ENCODE measurements around the gene CCL2. TPM values are rescaled to one million over a fixed set of nuclear protein-coding genes. Genes with fewer than 3 reads are reported as not detected.
"Not testable (repeated sequence)": the region's sequence is repeated elsewhere in the genome, so short reads cannot be mapped to it uniquely, and the experiment has no call there.

The CCL2 gene
- total RNA-seq, 1 experiment from 2014 or later: not detected

DNA sequence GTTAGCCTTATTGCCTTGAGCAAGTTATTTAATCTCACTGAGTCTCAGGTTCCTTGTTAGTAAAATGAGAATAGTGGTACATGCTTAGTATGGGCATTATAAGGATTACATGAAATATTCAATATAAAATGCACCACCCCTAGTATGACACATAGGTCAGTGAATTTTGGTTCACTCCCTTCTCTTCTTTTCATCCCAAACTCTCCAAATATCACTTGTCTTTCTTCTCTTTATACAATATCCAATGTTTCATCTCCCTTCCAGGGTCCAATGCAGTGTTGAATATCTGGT lies 28.4 kb upstream of the CCL2 start (continued):
- TF ChIP-seq POLR2AphosphoS5 (IDR thresholded peaks at IDR 0.05; ENCODE audit: low read depth, low read length): no peak
- TF ChIP-seq SRF (IDR thresholded peaks at IDR 0.05; ENCODE audit: low read depth): no peak

DNA sequence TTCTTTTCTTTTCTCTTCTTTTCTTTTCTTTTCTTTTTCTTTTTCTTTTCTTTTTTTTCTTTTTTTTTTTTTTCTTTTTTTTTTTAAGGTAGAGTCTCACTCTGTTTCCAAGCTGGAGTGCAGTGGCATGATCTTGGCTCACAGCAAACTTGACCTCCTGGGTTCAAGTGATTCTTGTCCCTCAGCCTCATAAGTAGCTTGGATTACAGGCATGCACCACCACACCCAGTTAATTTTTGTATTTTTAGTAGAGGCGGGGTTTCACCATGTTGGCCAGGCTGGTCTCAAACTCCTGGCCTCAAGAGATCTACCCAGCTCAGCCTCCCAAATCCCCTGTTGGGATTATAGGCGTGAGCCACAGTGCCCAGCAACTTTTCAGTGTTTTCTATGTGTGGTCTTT lies 27.8 kb upstream of the CCL2 start:
- intact Hi-C loops (cut with micrococcal nuclease); H4K20me1 ChIP-seq (ENCODE audit: insufficient read depth); H3K36me3 ChIP-seq (ENCODE audit: control insufficient read depth in 1 of 2, insufficient read depth in 2 of 2, low read length in 2 of 2); ATAC-seq; H3K4me1 ChIP-seq (ENCODE audit: control insufficient read depth in 1 of 2, insufficient read depth in 2 of 2, low read length in 2 of 2); H3K4me2 ChIP-seq (ENCODE audit: low read length); DNase-seq (ENCODE audit: low read depth, low spot score); H3K9me2 ChIP-seq (ENCODE audit: insufficient read depth); H3K9me3 ChIP-seq (ENCODE audit: control insufficient read depth in 1 of 2, insufficient read depth in 1 of 2, low read depth in 1 of 2, low read length in 2 of 2); H2AFZ ChIP-seq (ENCODE audit: low read depth, low read length, poor library complexity, severe bottlenecking); H3K27ac ChIP-seq (ENCODE audit: low read depth, low read length); H3K9ac ChIP-seq (ENCODE audit: low read length); H3K4me3 ChIP-seq (replicated peaks in 1 of 2; ENCODE audit: low read depth in 1 of 2, low read length in 2 of 2); RAD21 ChIA-PET (ENCODE audit: low non-redundant PET in 1 of 2, low total read pairs in 2 of 2, uncharacterized antibody in 2 of 2, unreplicated experiment in 2 of 2); CTCF ChIA-PET; H3K27me3 ChIP-seq (ENCODE audit: insufficient read depth, low read length); H3K79me2 ChIP-seq (ENCODE audit: insufficient read depth, low read length); POLR2A ChIA-PET; BruUV-seq (replicated peaks): not testable (repeated sequence)

DNA sequence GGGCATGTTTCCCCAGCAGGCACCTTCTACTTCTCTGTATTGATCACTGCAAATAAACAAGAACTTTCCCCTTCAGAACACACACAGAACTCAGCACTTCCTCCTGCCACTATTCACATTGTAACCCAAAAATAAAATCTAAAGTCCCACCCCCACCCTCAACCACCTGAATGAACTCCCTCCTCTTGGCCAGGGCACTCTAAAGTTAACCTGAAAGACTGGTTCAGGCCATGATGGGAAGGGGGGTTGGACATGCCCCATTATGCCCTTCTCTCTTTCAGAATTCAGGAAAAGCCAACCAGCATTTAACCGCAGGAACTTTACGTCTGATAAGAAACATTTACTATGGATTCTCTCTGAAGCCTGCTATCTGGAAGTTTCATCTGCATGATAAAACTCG lies 27.4 kb upstream of the CCL2 start:
- H3K36me3 ChIP-seq (ENCODE audit: control insufficient read depth in 1 of 2, insufficient read depth in 2 of 2, low read length in 2 of 2): no peaks in the 10 kb centered on the region
- H3K9me3 ChIP-seq (ENCODE audit: control insufficient read depth in 1 of 2, insufficient read depth in 1 of 2, low read depth in 1 of 2, low read length in 2 of 2): peaks cover 5 to 10% of the 10 kb centered on the region in 2 experiments; a peak in 1 of 4 replicates
- ChIA-PET CTCF (no interaction called here), POLR2A (no interaction called here), RAD21 (ENCODE audit: low non-redundant PET in 1 of 2, low total read pairs in 2 of 2, uncharacterized antibody in 2 of 2, unreplicated experiment in 2 of 2) (no interaction called here)
- TF ChIP-seq, protein P1, sequence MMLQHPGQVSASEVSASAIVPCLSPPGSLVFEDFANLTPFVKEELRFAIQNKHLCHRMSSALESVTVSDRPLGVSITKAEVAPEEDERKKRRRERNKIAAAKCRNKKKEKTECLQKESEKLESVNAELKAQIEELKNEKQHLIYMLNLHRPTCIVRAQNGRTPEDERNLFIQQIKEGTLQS (IDR thresholded peaks at IDR 0.05): no peak
- no peak for TF ChIP-seq JUND (IDR thresholded peaks at IDR 0.05)
- TF ChIP-seq EZH2phosphoT487 (IDR thresholded peaks at IDR 0.05; ENCODE audit: borderline replicate concordance): no peak
- TF ChIP-seq EGR1 (IDR thresholded peaks at IDR 0.05; ENCODE audit: low read depth): no peak
- TF ChIP-seq ZFX (IDR thresholded peaks at IDR 0.05): no peak
- TF ChIP-seq SRF (IDR thresholded peaks at IDR 0.05; ENCODE audit: low read depth): no peak
- TF ChIP-seq, protein P2, sequence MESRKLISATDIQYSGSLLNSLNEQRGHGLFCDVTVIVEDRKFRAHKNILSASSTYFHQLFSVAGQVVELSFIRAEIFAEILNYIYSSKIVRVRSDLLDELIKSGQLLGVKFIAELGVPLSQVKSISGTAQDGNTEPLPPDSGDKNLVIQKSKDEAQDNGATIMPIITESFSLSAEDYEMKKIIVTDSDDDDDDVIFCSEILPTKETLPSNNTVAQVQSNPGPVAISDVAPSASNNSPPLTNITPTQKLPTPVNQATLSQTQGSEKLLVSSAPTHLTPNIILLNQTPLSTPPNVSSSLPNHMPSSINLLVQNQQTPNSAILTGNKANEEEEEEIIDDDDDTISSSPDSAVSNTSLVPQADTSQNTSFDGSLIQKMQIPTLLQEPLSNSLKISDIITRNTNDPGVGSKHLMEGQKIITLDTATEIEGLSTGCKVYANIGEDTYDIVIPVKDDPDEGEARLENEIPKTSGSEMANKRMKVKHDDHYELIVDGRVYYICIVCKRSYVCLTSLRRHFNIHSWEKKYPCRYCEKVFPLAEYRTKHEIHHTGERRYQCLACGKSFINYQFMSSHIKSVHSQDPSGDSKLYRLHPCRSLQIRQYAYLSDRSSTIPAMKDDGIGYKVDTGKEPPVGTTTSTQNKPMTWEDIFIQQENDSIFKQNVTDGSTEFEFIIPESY (IDR thresholded peaks at IDR 0.05; ENCODE audit: extremely low read depth, insufficient replicate concordance, low read length): no peak
- TF ChIP-seq TCF7L2 (IDR thresholded peaks at IDR 0.05; ENCODE audit: borderline replicate concordance, extremely low read depth, insufficient read depth, insufficient read length): no peak
- TF ChIP-seq POLR2AphosphoS5 (IDR thresholded peaks at IDR 0.05; ENCODE audit: low read depth, low read length): no peak
- TF ChIP-seq SP1 (IDR thresholded peaks at IDR 0.05; ENCODE audit: low read depth): no peak
- ATAC-seq (no peak), DNase-seq (ENCODE audit: low read depth, low spot score) (no peak)
- no peaks in the 10 kb centered on the region for H4K20me1 ChIP-seq (ENCODE audit: insufficient read depth)
- BruUV-seq (replicated peaks): no TSS peak
- intact Hi-C loops (cut with micrococcal nuclease): no loop called here
- no peaks in the 10 kb centered on the region for H3K9me2 ChIP-seq (ENCODE audit: insufficient read depth)
- H3K4me3 ChIP-seq (replicated peaks in 1 of 2; ENCODE audit: low read depth in 1 of 2, low read length in 2 of 2): no peak overlapping the region
- no peak overlapping the region for H2AFZ ChIP-seq (ENCODE audit: low read depth, low read length, poor library complexity, severe bottlenecking)
- no peaks in the 10 kb centered on the region for H3K79me2 ChIP-seq (ENCODE audit: insufficient read depth, low read length)
- H3K27me3 ChIP-seq (ENCODE audit: insufficient read depth, low read length): no peaks in the 10 kb centered on the region
- no peak overlapping the region for H3K4me2 ChIP-seq (ENCODE audit: low read length)
- no peak overlapping the region for H3K9ac ChIP-seq (ENCODE audit: low read length)
- no peak overlapping the region for H3K27ac ChIP-seq (ENCODE audit: low read depth, low read length)
- no peaks in the 10 kb centered on the region for H3K4me1 ChIP-seq (ENCODE audit: control insufficient read depth in 1 of 2, insufficient read depth in 2 of 2, low read length in 2 of 2)

All from HCT116 (cell line).